Activated naive CD4-positive, alpha-beta T cell (primary cell): ENCODE results near the gene FAM234A.
"Not testable (repeated sequence)": the region's sequence is repeated elsewhere in the genome, so short reads cannot be mapped to it uniquely, and the experiment has no call there.

ENCODE experiments used
- DNase-seq, 4 experiments: peaks; one replicate each; lab custom pipeline; 2025; lab: John Stamatoyannopoulos, UW

Gene FAM234A

GRCh38 chr16:265002-265529 is 30.4 kb downstream of the FAM234A start:
- DNase-seq, result no peak

GRCh38 chr16:265711-266110 is 31.1 kb downstream of the FAM234A start:
- no peak for DNase-seq

GRCh38 chr16:266258-267164 is 31.9 kb downstream of the FAM234A start:
- no peak for DNase-seq

DNA sequence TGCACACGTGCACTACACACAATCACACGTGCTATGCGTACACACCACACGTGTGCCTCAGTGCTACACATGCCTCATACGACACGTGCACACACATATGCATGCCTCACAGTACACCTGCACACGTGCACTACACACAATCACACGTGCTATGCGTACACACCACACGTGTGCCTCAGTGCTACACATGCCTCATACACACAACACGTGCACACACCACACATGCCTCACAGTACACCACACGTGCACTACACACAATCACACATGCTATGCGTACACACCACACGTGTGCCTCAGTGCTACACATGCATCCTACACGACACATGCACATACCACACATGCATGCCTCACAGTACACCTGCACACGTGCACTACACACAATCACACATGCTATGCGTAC is 32.9 kb downstream of the FAM234A start:
- DNase-seq, result not testable (repeated sequence)

DNA sequence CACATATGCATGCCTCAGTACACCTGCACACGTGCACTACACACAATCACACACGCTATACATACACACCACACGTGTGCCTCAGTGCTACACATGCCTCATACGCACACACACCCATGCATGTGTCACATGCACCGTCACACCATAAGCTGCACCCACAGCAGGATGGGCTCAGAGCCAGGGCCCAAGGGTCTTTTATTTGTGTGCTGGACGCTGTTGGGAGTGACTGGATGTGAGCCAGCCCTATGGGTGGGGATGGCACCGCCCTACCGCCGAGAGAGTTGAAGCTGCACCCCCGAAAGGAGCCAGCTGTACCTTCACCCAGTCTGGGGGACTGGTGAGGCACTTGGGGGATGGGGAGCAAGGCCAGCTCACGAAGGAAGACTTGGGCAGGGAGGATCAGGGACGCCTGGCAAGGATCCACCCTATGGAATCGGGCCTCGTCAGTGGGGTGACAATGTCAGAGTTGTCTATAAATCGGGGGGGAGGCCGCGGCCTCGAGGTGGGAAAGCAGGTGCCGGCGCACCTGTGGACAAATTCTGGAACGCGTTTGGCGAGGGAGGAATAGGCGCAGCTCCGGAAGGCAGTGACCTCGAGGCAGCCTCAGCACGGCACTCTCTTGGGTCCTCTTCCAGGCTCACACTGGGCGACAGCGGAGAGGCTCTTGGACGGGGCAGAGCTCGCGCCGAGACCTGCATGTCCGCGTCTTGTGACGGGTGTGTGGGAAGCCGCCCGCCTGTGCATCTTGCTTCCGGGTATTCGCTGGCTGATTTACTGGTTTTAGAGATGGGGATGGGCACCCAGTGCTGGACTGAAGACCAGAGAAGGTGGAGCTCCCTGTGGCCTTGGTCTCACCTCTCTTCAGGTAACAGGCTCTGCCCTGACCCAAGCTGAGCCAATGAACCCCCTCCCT is 33.8 kb downstream of the FAM234A start:
- DNase-seq, result no peak

- DNase-seq, result no peak
Observed at GRCh38 chr16:269061-269796, 34.6 kb downstream of the FAM234A start.

DNA sequence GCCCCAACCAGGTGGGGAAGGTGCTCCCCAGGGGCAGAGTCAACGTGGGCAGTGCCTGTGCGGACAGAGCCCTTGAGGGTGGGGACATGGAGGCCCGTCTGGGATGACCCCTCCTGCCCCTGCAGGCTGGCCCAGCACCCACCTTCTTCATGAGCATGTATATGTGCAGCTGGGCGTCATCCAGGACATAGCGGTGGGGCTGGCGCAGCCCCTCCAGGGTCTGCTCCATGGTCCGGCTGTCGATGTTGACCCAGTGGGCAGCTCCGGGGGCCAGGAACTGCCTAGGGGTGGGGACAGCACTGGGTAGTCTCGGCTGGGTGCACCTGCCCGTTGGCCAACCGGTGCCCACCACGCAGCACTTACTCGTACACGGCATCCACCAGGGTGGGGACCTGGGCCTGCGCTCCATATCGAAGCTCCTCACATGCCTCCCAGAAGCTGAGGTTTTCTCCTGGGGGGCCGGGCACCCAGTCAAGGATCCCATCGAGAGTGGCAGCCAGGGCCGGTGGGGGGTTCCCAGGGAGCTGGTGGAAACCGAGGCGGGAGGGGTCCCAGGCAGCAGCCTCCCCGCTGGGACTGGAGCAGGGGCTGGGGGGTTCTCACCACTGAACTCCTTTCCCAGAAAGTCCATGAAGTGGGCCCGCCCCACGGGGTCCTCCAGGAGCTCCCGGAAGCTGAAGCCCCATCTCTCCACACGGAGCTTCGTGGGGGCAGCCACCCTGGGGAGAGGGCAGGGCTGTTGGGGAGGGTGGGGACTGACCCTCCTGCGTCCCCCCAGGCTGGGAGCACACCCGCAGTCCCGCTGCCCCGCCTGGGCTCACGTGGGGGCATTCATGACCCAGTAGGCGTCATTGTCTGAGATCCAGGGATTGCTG is 36.0 kb downstream of the FAM234A start:
- DNase-seq, result no peak

DNA sequence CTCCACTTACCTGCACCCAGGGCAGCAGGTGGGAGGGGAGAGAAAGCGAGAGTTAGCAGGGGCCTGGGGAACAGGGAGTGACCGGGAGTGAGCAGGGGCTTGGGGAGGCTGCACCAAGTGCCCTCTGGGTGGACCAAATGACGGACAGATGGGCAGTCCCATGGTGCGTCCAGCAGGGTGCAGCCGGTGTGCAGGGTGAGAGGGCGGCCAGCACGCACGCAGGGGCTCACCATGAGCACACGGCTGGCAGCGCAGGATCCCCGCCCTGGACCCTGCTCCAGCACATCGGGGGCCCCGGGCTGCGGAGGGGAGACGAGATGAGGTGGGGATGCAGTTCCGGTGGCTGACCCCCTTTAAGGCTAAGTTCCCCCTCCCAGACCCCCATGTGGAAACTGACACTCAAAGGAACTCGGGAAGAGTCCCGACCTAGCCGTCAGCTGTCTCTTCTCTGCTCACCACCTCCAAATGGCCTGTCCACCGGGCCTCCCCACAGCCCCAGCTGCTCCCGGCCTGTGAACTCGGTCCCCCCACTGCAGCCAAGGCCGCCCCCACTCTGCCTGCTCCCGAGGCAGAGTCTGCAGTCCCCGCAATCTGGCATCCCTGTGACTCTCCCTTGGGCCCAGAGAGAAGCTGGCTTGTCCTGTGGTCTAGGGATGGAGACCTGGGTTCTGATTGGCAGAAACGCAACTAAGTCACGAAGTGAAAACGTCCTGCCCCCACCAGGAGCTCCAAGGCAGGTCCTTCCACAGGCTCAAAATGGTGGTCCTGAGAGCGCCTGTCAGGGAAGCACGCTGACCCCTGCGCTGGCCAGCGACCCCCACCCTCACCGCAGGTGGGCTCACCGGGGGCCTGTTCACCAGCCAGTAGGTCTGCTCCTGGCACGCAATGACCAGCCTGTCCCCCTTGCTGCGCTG is 38.3 kb downstream of the FAM234A start:
- no peak for DNase-seq

GRCh38 chr16:273547-274421 is 39.2 kb downstream of the FAM234A start:
- no peak for DNase-seq

DNA sequence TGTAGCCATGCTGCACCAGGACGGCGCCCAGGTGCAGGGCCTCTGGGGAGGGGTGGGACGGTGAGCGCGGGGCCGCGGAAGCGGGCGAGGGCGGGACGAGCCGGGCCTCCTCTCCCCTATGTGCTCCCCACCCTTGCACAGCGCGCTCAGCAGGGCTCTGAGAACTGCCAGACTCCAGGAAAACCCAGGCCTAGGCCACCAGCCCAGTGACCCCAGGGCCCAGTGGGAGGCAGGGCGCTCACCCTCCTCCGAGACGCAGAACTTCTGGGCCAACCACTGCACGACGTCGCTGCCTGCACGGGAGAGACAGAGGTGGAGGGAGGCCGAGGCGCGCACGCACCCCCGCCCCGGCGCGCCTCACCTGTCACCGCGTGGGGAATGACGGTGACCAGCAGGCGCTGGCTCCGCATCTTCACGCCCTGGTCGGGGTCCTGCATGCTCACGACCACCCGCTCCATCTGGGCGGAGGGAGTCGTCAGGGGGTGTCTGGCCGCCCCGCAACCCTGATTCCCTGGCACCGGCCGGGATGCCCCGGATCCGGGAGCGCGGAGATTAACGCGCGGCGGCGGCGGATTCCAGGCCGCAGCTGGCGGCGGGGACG is 40.5 kb downstream of the FAM234A start:
- DNase-seq, result no peak

GRCh38 chr16:275786-276232 is 41.2 kb downstream of the FAM234A start, which contains the start of gene RGS11:
Gene RGS11, minus strand, starts transcription at chr16:275944. Its CDS starts 33 bp downstream, at chr16:275911.
- no peak for DNase-seq

DNA sequence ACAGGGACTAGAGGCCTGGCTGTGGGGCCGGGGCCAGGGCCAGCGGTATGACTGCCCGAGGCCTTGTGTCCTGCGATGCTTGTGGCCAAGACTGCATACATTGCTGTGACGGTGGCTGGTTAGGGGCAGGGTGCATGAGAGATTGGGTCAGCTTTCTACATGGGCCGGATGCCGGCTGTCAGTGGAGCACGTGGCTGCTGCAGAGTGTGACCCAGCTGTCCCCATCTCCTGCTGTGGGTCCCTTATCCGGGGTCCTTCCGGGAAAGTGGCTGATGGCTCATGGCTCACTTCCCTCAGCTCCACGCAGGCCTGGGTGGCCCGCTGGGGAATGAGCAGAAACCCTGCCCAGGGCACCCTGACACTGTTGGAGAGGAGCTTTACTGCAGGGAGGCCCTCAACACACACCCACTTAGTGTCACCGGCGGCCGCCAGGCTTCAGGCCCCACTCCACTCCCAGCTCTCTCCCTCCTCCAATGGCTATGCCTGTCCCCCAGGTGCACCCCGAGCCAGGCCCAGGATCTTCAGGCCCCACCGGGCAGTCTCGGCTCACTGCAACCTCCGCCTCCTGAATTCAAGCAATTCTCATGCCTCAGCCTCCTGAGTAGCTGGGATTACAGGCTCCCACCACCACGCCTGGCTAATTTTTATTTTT is 41.9 kb downstream of the FAM234A start:
- DNase-seq, result no peak

DNA sequence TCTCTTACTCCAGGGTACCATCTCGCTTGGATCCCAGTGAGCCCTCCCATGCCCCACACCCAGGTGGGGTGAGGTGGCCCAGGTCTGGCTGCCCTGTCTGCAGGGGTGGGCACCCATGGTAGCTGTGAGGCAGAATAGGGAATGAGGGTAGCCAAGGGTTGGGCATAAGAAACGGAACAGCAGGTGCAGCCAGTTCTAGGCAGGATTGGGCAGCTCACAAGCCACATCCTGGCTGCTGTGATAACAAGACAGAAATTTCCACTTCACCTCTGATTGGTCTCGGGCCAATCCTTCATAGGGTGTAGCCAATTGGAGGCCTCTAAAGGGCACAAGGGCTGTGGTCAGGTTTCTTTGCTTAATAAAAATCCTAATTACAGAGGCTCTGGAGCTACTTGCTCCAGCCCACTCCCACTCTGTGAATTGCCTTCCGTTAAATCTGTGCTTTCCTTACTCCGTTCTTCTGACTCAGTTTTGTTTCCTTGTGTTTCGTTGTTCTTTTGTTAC is 44.3 kb downstream of the FAM234A start:
- DNase-seq, result no peak

- no peak for DNase-seq
Observed at GRCh38 chr16:279531-279930, 44.9 kb downstream of the FAM234A start.

DNA sequence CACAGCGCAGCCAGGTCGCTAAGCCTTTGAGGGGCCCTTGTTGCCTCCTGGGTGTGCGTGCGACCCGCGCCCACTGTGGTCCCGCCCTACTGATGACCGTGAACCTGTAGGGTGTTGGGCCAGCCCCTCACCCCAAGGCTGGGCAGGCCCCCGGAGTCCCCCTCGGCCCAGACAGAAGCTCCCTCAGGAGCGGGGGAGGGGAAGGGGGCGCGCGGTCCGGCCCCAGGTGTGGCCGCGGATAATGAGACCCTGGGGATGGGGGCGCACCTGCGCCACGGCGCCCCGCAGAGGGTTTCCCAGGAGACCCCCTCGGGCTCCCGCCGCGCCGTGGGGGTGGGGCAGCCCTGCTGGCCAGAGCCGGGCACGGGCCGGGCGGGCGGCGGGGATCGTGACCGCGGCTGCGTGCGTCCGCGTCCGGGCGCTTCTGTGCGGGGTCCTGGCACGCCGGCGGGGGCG is 45.4 kb downstream of the FAM234A start:
- DNase-seq, result no peak

- DNase-seq, result no peak
Observed at GRCh38 chr16:280552-280951, 45.9 kb downstream of the FAM234A start, which contains the start of gene ARHGDIG. Gene ARHGDIG, plus strand, starts transcription at chr16:280591. Its CDS starts 90 bp downstream, at chr16:280681.

GRCh38 chr16:280991-281659 is 46.5 kb downstream of the FAM234A start:
- no peak for DNase-seq
